ENCODE measurements around the gene CYP4B1.

GRCh38 chr1:46810596-46810995, 11.8 kb downstream of the CYP4B1 start:
- TF ChIP-seq POLR2AphosphoS5 (IDR thresholded peaks at IDR 0.05; ENCODE audit: insufficient read depth in 1 of 2, low read depth in 1 of 2) (no peak), CTCF (IDR thresholded peaks at IDR 0.05) (no peak), POLR2A (IDR thresholded peaks at IDR 0.05) (no peak)
